Testis (tissue), 3 donors: ENCODE measurements around the gene CAPN7. TPM values are rescaled to one million over a fixed set of nuclear protein-coding genes. Genes with fewer than 3 reads are reported as not detected.
A peak's percentile ranks its signal among the peaks of the same experiment; 100 is the strongest.

Source experiments
- DNase-seq: peaks from one replicate; pipeline ENCODE4 v3.0.0-alpha.2; 2019
- H3K27ac ChIP-seq, 2 donors: fragments of 200-600 bp; sonication (generic); one replicate each; pipeline ENCODE4 v1.5.1; 2019
- H3K27me3 ChIP-seq: fragments of 200-600 bp; sonication (generic); one replicate; pipeline ENCODE4 v1.5.1; 2019
- H3K36me3 ChIP-seq: fragments of 200-600 bp; sonication (generic); one replicate; pipeline ENCODE4 v1.5.1; 2017; ENCODE audit warnings: low read depth; ENCODE audit errors: missing control alignments
- H3K4me1 ChIP-seq: fragments of 200-600 bp; sonication (generic); one replicate; pipeline ENCODE4 v1.5.1; 2019
- H3K4me3 ChIP-seq, 2 donors: fragments of 200-600 bp; sonication (generic); one replicate each; pipeline ENCODE4 v1.5.1; 2017 to 2019
- H3K9me3 ChIP-seq: fragments of 200-600 bp; sonication (generic); one replicate; pipeline ENCODE4 v1.5.1; 2017
- CTCF ChIP-seq, 3 experiments: fragments of 450-650 bp in 2 of 3; fragments of 200-600 bp in 1 of 3; sonication (generic) in 1 of 3; IDR thresholded peaks; one replicate each; pipeline ENCODE4 v1.5.1; 2016 to 2019; ENCODE audit warnings: antibody characterized with exemption in 3 of 3, mild to moderate bottlenecking in 2 of 3, moderate library complexity in 1 of 3
- POLR2A ChIP-seq: fragments of 450-650 bp; IDR thresholded peaks from one replicate; pipeline ENCODE4 v1.6.1; 2017; ENCODE audit warnings: antibody characterized with exemption, mild to moderate bottlenecking, moderate library complexity
- WGBS, 2 donors: methylation state at CpG; one replicate each; pipeline ENCODE4 v1.1.5; 2018; 5-methylcytosine and 5-hydroxymethylcytosine counted together
- intact Hi-C: fragments of 100-400 bp; cut with DNase I; formaldehyde crosslinking; loops from one replicate; pipeline ENCODE4 v1.15.1; 2023; ENCODE audit warnings: low total_unique reads
- polyA plus RNA-seq: library from polyadenylated mRNA; stranded (reverse); fragments of 350-450 nt; fragmentation: Illumina TruSeq; extraction: RNeasy Lipid Tissue Mini Kit (QIAGEN cat#74804); gene quantifications from one replicate; pipeline ENCODE4 v1.2.3, GENCODE V29; 2014; ENCODE audit warnings: low read depth, low replicate concordance; ENCODE audit not compliant: insufficient read depth
- total RNA-seq, 2 donors: library from RNA; depleted of rRNA; stranded (reverse); fragments of >200 nt; gene quantifications; one replicate each; pipeline ENCODE4 v1.2.3, GENCODE V29; 2016

The CAPN7 gene
- total and polyA plus RNA-seq, 3 donors from 2014 or later: 31.0 to 94.7 (median 79.3) TPM

- DNase-seq: no peak
- no peak overlapping the region for H3K4me3 ChIP-seq
- peaks cover 47% of the 10 kb centered on the region for H3K4me1 ChIP-seq
- intact Hi-C loops: no loop called here
- TF ChIP-seq CTCF (IDR thresholded peaks at IDR 0.05) (no peak), POLR2A (no peak)
- H3K36me3 ChIP-seq: no peaks in the 10 kb centered on the region
- no peaks in the 10 kb centered on the region for H3K9me3 ChIP-seq
- WGBS, 2 donors: 51 to 56% methylated on average over 12 of the region's 12 CpGs
- peak overlapping the region; percentile 25 to 39 for H3K27ac ChIP-seq
- no peaks in the 10 kb centered on the region for H3K27me3 ChIP-seq
These were observed 73.8 kb downstream of the CAPN7 start for GRCh38 chr3:15279671-15280402.

GRCh38 chr3:15280853-15281532 lies 74.9 kb downstream of the CAPN7 start:
- no peaks in the 10 kb centered on the region for H3K36me3 ChIP-seq
- H3K9me3 ChIP-seq: no peaks in the 10 kb centered on the region
- H3K4me1 ChIP-seq: peaks cover 49% of the 10 kb centered on the region
- H3K27me3 ChIP-seq: no peaks in the 10 kb centered on the region
- no peak for TF ChIP-seq CTCF (IDR thresholded peaks at IDR 0.05)
- no peak for TF ChIP-seq POLR2A
- peak overlapping the region in 1 of 2 donors; percentile 54 for H3K27ac ChIP-seq
- intact Hi-C loops: no loop called here
- H3K4me3 ChIP-seq: no peak overlapping the region
- WGBS, 2 donors: 89 to 90% methylated on average over 10 of the region's 10 CpGs
- DNase-seq: no peak

GRCh38 chr3:15281817-15282216 lies 75.8 kb downstream of the CAPN7 start:
- Histone ChIP-seq H3K27ac (peak overlapping the region; percentile 39 to 54), H3K4me3 (no peak overlapping the region), H3K4me1 (peaks cover 54% of the 10 kb centered on the region), H3K9me3 (no peaks in the 10 kb centered on the region), H3K36me3 (no peaks in the 10 kb centered on the region), H3K27me3 (no peaks in the 10 kb centered on the region)
- intact Hi-C loops: no loop called here
- no peak for DNase-seq
- no peak for TF ChIP-seq POLR2A
- TF ChIP-seq CTCF (IDR thresholded peaks at IDR 0.05): no peak
- WGBS, 2 donors: 70 to 91% methylated on average over 8 to 9 of the region's 9 CpGs

- WGBS, 2 donors: 88 to 91% methylated on average over 1 of the region's 1 CpG
- no peaks in the 10 kb centered on the region for H3K9me3 ChIP-seq
- intact Hi-C loops: no loop called here
- no peak for DNase-seq
- peaks cover 56% of the 10 kb centered on the region for H3K4me1 ChIP-seq
- no peak overlapping the region for H3K4me3 ChIP-seq
- H3K27me3 ChIP-seq: no peaks in the 10 kb centered on the region
- TF ChIP-seq POLR2A (no peak), CTCF (IDR thresholded peaks at IDR 0.05) (no peak)
- H3K27ac ChIP-seq: peak overlapping the region in 1 of 2 donors; percentile 39
- H3K36me3 ChIP-seq: no peaks in the 10 kb centered on the region
These were observed 77.7 kb downstream of the CAPN7 start for GRCh38 chr3:15283702-15284101.
